Raji (cell line): ENCODE measurements around the gene TRIM41.
A peak's percentile ranks its signal among the peaks of the same experiment; 100 is the strongest.

ENCODE experiments used
- POLR2A ChIP-seq: IDR thresholded peaks from 2 replicates; pipeline ENCODE4 v1.6.1; 2011; ENCODE audit warnings: low read depth, low read length, control low read depth; ENCODE audit not compliant: insufficient read depth

TRIM41 gene

DNA sequence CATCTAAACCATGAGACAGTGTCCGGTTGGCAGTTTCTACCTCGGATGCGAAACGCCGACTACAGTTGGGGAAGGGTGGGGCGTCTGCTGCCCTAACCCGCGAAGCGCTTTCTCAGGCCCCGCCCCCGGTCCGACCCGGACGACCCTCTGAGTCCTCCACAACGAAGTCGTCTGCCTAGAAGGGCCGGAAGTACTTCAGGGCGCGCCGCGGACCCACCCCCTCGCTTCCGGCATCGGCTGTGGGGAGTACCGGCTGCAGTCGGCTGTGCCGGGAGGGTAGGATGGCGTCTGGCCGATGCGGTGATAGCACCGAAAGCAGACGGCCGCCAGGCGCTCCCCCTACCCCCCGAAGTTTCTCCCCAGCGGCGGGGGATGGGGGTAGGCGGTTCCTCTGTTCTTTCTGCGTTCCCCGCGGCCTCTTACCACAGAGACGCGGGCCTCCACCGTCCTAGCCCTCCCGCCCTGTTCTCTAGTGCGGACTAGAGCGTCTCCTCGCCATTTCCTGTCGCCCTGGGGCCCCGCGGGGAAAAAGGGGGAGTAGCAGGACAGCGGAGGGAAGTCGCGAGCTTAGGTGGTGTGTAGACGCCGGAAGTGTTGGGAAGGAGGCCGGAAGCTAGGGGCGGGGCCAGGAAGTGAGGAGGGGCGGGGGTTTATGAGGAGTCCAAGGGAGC is at the start of gene TRIM41:
TRIM41 (plus strand) TSS at position 224 of the 671 bp plus-strand sequence. CDS start 719 bp downstream, outside the sequence.
- TF ChIP-seq POLR2A = peak; percentile 92

GRCh38 chr5:181173420-181174342 is 49.4 kb upstream of the TRIM41 start:
- TF ChIP-seq POLR2A = peak; percentile 56; the same call in 1 of the 2 replicates

- no peak for TF ChIP-seq POLR2A
These were observed 46.7 kb upstream of the TRIM41 start for GRCh38 chr5:181176254-181176952.

DNA sequence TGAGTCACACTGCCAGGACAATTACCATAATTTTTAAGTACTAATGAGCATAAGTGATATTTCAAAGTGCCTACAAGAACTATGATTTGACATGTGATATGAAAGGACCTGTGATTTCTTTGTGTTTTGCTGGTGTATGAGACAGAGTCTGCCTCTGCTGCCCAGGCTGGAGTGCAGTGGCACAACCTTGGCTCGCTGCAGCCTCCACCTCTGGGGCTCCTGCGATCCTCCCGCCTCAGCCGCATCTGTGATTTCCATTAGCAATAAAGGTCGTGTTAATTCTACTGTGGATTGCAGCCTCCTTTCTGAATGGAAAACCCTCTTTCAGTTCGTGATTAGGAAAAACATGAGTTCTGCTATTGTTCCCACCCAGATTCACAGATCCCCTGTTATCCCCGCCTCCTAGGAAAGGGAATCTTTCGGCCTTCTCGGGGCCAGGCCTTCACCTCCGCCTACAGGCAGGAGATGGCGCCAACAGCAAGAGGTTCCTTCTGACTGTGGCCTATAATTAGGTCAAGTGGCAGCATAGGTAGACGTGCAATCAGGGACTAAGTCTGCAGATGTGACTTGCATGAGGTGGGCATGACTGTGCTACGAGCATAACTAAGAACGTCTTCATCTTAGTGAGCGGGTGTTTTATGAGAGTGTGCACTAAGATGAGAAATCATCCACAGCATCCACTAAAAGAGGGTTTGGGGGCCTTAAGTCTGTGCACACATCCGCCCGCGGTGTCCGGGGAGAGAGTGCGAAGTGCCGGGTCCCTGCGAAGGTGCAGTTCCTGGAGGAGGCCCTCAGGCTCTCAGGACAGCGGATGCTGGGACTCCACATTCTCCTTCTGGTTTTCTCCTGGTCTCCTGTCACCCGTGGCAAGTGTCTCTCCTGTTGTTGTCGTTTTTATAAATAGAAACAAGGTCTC is 41.2 kb upstream of the TRIM41 start:
- no peak for TF ChIP-seq POLR2A

- TF ChIP-seq POLR2A = no peak
These were observed 40.4 kb upstream of the TRIM41 start for GRCh38 chr5:181182651-181183050.

DNA sequence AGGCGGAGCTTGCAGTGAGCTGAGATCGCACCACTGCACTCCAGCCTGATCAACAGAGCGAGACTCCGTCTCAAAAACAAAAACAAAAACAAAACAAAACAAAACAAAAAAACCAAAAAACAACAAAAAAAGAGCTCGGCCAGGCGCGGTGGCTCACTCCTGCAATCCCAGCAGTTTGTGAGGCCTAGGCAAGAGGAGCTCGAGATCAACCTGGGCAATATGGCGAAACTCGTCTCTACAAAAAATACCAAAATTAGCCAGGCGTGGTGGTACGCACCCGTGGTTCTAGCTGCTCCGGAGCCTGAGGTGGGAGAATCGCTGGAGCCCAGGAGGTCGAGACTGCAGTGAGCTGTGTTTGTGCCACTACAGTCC is 38.2 kb upstream of the TRIM41 start:
- peak; percentile 18; the same call in 1 of the 2 replicates for TF ChIP-seq POLR2A

GRCh38 chr5:181185560-181185959 is 37.5 kb upstream of the TRIM41 start:
- TF ChIP-seq POLR2A = no peak

DNA sequence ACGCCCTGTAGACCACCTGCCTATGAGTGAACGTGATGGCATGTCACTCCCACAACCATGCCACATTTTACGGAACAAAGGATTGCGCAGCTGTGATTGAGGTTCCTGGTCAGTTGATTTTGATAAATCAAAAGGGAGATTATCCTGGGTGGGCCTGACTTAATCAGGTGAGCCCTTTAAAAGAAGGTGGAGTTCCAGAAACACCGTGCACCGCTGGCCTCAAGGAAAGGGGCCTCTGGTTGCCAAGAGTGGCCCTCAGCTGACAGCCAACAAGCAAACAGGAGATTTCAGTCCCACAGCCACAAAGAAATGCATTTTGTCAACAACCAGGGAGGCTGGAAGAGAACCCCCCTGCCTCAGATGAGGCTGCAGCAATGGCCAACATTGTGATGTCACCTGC is 37.1 kb upstream of the TRIM41 start:
- no peak for TF ChIP-seq POLR2A

GRCh38 chr5:181186986-181187499 is 36.0 kb upstream of the TRIM41 start:
- TF ChIP-seq POLR2A = no peak; the same call in 1 of the 2 replicates

GRCh38 chr5:181187500-181188213 is 35.4 kb upstream of the TRIM41 start:
- TF ChIP-seq POLR2A = no peak; the same call in 1 of the 2 replicates

- no peak for TF ChIP-seq POLR2A
These were observed 34.2 kb upstream of the TRIM41 start for GRCh38 chr5:181188700-181189362.

DNA sequence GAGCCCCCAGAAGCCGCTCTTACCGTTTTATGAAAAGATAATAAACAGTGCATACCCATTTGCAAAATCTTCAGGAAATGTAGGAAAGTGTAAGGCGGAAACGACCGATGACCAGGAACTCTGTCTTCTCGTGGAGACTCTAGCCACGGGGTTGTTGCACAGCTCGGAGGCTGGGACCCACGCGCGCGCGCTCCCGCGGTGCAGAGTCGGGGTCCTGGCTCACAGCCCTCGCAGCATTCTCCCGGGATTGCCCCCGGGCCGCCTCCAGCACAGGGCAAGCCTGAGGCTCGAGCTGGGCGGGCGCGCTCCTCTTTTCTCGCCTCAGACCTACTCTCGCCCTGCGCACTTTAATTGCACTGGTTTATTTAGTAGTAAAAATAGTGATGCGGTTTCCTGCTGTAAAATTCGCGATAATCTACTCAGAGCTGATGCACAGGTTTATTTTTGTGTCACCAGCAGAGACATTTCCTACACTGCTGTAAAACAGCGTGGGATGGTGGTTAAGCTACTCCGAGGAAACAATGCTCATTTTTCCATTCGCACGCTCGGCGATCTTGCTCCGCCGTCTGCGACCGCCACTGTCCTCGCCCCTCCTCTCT is 33.6 kb upstream of the TRIM41 start:
- TF ChIP-seq POLR2A = no peak
